ENCODE measurements around the gene PPP2R2B.

Gene PPP2R2B

GRCh38 chr5:146660376-146660960, 218.1 kb downstream of the PPP2R2B start (continued):
- TF ChIP-seq ZNF8 (CRISPR knock-in tag; IDR thresholded peaks at IDR 0.05) (no peak), RARB (CRISPR knock-in tag; IDR thresholded peaks at IDR 0.05) (no peak), ARNTL (CRISPR knock-in tag; IDR thresholded peaks at IDR 0.05; ENCODE audit: borderline replicate concordance, low read depth) (no peak)

DNA sequence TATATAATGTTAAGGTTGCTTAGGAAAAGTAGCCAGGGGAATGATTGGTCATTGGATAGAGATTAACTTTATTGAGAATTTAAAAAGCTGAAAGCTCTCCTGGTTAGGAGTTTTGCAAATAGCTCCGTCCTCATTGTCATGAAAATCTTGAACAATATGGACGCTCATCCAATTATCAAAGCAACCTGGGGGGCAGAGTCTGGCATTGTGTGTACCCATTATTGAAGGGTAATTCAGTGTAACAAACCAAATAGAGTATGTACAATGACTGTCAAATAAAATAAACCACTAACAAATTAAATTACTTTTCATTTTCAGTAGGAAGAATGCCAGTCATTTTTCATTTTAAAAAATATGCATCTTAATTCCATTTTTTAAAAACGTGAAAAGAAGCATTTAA, 218.6 kb downstream of the PPP2R2B start:
- ATAC-seq: no peak
- no peak for TF ChIP-seq ISL1 (CRISPR knock-in tag; IDR thresholded peaks at IDR 0.05)
- no peak for TF ChIP-seq ZFP3 (CRISPR knock-in tag; IDR thresholded peaks at IDR 0.05)

GRCh38 chr5:146656703-146657102, 221.9 kb downstream of the PPP2R2B start:
- no peak for ATAC-seq
- TF ChIP-seq CSDC2 (CRISPR knock-in tag; IDR thresholded peaks at IDR 0.05): no peak
- TF ChIP-seq ESRRG (CRISPR knock-in tag; IDR thresholded peaks at IDR 0.05): no peak
- no peak for TF ChIP-seq ZNF70 (CRISPR knock-in tag; IDR thresholded peaks at IDR 0.05)
- TF ChIP-seq ZNF8 (CRISPR knock-in tag; IDR thresholded peaks at IDR 0.05): no peak
- no peak for TF ChIP-seq ISL1 (CRISPR knock-in tag; IDR thresholded peaks at IDR 0.05)

DNA sequence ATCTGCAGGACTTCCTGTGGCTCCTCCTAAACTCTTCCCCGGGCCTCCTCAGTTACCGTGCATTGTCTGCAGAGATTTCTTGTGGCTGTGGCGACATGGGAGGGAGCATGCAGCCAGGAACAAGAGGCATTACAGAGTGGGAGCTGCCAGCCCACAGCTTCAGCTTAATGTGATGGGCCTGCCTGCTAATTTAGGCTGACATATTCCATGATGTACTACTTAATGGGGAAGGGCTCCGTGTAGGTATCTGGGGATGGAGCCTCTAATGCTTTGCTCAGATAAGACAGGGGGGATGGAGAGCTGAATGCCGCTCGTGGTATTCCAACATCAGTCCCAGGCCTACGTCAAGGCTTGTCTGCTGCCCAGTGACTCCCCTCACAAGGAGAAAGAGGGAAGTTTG, 225.0 kb downstream of the PPP2R2B start:
- TF ChIP-seq ZC3H10 (CRISPR knock-in tag; IDR thresholded peaks at IDR 0.05) (no peak), CSRNP3 (CRISPR knock-in tag; IDR thresholded peaks at IDR 0.05) (peak; percentile 79; the same call in 1 of the 2 replicates), TCF4 (CRISPR knock-in tag; IDR thresholded peaks at IDR 0.05; ENCODE audit: borderline replicate concordance) (peak; percentile 98), ZFP30 (CRISPR knock-in tag; IDR thresholded peaks at IDR 0.05) (peak; percentile 10; the same call in 1 of the 2 replicates), POU6F1 (CRISPR knock-in tag; IDR thresholded peaks at IDR 0.05; ENCODE audit: borderline replicate concordance, low read depth) (peak; percentile 76; the same call in 1 of the 2 replicates), ESRRG (CRISPR knock-in tag; IDR thresholded peaks at IDR 0.05) (peak; percentile 51; the same call in 1 of the 2 replicates), ZNF70 (CRISPR knock-in tag; IDR thresholded peaks at IDR 0.05) (no peak), ZNF8 (CRISPR knock-in tag; IDR thresholded peaks at IDR 0.05) (peak; percentile 61; the same call in 1 of the 2 replicates), ZFP3 (CRISPR knock-in tag; IDR thresholded peaks at IDR 0.05) (peak; percentile 94), CSDC2 (CRISPR knock-in tag; IDR thresholded peaks at IDR 0.05) (peak; percentile 70; the same call in 1 of the 2 replicates), ISL1 (CRISPR knock-in tag; IDR thresholded peaks at IDR 0.05) (peak; percentile 97), BACH2 (CRISPR knock-in tag; IDR thresholded peaks at IDR 0.05; ENCODE audit: borderline replicate concordance) (no peak), CREB5 (CRISPR knock-in tag; IDR thresholded peaks at IDR 0.05; ENCODE audit: low read depth) (peak; percentile 85), TSHZ2 (CRISPR knock-in tag; IDR thresholded peaks at IDR 0.05) (peak; percentile 99), GLIS3 (CRISPR knock-in tag; IDR thresholded peaks at IDR 0.05) (peak; percentile 94)
- TF ChIP-seq, protein P1, sequence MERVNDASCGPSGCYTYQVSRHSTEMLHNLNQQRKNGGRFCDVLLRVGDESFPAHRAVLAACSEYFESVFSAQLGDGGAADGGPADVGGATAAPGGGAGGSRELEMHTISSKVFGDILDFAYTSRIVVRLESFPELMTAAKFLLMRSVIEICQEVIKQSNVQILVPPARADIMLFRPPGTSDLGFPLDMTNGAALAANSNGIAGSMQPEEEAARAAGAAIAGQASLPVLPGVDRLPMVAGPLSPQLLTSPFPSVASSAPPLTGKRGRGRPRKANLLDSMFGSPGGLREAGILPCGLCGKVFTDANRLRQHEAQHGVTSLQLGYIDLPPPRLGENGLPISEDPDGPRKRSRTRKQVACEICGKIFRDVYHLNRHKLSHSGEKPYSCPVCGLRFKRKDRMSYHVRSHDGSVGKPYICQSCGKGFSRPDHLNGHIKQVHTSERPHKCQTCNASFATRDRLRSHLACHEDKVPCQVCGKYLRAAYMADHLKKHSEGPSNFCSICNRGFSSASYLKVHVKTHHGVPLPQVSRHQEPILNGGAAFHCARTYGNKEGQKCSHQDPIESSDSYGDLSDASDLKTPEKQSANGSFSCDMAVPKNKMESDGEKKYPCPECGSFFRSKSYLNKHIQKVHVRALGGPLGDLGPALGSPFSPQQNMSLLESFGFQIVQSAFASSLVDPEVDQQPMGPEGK (CRISPR knock-in tag; IDR thresholded peaks at IDR 0.05; ENCODE audit: borderline replicate concordance): no peak; the same call in 1 of the 2 replicates
- ATAC-seq: peak; percentile 92

Data from SK-N-SH treated with all-trans-retinoic acid at 6 μM for 48 hours (cell line).